HG03025 (cell line): ENCODE results near the gene VSTM1.
"Not testable (repeated sequence)": the region's sequence is repeated elsewhere in the genome, so short reads cannot be mapped to it uniquely, and the experiment has no call there.

ENCODE experiments used
- ATAC-seq: cut with Tn5 transposase; IDR thresholded peaks from one replicate; pipeline ENCODE4 v1.9.1; 2021; ENCODE audit warnings: mild to moderate bottlenecking, moderate library complexity; ENCODE audit not compliant: unreplicated experiment, low FRiP score

The VSTM1 gene

GRCh38 chr19:54077334-54077733 lies 13.6 kb upstream of the VSTM1 start:
- ATAC-seq: no peak

GRCh38 chr19:54074851-54075250 lies 11.2 kb upstream of the VSTM1 start:
- ATAC-seq: no peak

GRCh38 chr19:54073829-54074228 lies 10.1 kb upstream of the VSTM1 start:
- no peak for ATAC-seq

GRCh38 chr19:54069470-54069869 lies 5.8 kb upstream of the VSTM1 start:
- no peak for ATAC-seq

- ATAC-seq: no peak
These were observed 1.1 kb downstream of the VSTM1 start for GRCh38 chr19:54062643-54063042.

GRCh38 chr19:54047616-54048015 lies 16.1 kb downstream of the VSTM1 start:
- ATAC-seq: no peak

GRCh38 chr19:54045771-54046170 lies 17.9 kb downstream of the VSTM1 start:
- ATAC-seq: no peak

GRCh38 chr19:54042989-54043388 lies 20.7 kb downstream of the VSTM1 start:
- ATAC-seq: no peak

- no peak for ATAC-seq
These were observed 21.6 kb downstream of the VSTM1 start for GRCh38 chr19:54041969-54042606.

GRCh38 chr19:54040003-54040402 lies 23.7 kb downstream of the VSTM1 start:
- ATAC-seq: no peak

- not testable (repeated sequence) for ATAC-seq
These were observed 27.2 kb downstream of the VSTM1 start for GRCh38 chr19:54036542-54036941.

- ATAC-seq: no peak
These were observed 28.2 kb downstream of the VSTM1 start for GRCh38 chr19:54035215-54036178.

GRCh38 chr19:54030895-54031586 lies 32.7 kb downstream of the VSTM1 start:
- no peak for ATAC-seq

- ATAC-seq: no peak
These were observed 33.7 kb downstream of the VSTM1 start for GRCh38 chr19:54029930-54030490.

- ATAC-seq: no peak
These were observed 34.4 kb downstream of the VSTM1 start for GRCh38 chr19:54029301-54029700.

GRCh38 chr19:54026656-54027055 lies 37.0 kb downstream of the VSTM1 start:
- no peak for ATAC-seq

- ATAC-seq: no peak
These were observed 39.0 kb downstream of the VSTM1 start for GRCh38 chr19:54024660-54025059.

- no peak for ATAC-seq
These were observed 40.5 kb downstream of the VSTM1 start for GRCh38 chr19:54023191-54023590.

- no peak for ATAC-seq
These were observed 41.8 kb downstream of the VSTM1 start for GRCh38 chr19:54021932-54022331.

- ATAC-seq: no peak
These were observed 42.3 kb downstream of the VSTM1 start for GRCh38 chr19:54021363-54021762.

- ATAC-seq: no peak
These were observed 46.4 kb downstream of the VSTM1 start for GRCh38 chr19:54017261-54017660.
